H9 (cell line): ENCODE results near the gene OR14I1. TPM values are rescaled to one million over a fixed set of nuclear protein-coding genes. Genes with fewer than 3 reads are reported as not detected.

Experiments
- DNase-seq: peaks from one replicate; pipeline ENCODE4 v3.0.0-alpha.2; 2017
- H2AFZ ChIP-seq: one replicate; pipeline ENCODE4 v1.6.1; 2013; ENCODE audit warnings: mild to moderate bottlenecking, low read length, control low read depth, moderate library complexity
- H2AK5ac ChIP-seq: 2 replicates; pipeline ENCODE4 v1.6.1; 2013; ENCODE audit warnings: low read length, control low read depth, mixed read lengths; ENCODE audit not compliant: insufficient read length
- H2BK120ac ChIP-seq: one replicate; pipeline ENCODE4 v1.6.1; 2013; ENCODE audit warnings: low read depth, mild to moderate bottlenecking, low read length, control low read depth, inconsistent platforms; ENCODE audit not compliant: poor library complexity, severe bottlenecking
- H2BK12ac ChIP-seq: 2 replicates; pipeline ENCODE4 v1.6.1; 2013; ENCODE audit warnings: low read length, control low read depth, mixed read lengths, low read depth; ENCODE audit not compliant: insufficient read length
- H2BK15ac ChIP-seq: 2 replicates; pipeline ENCODE4 v1.6.1; 2013; ENCODE audit warnings: low read depth, low read length, control low read depth
- H2BK20ac ChIP-seq: one replicate; pipeline ENCODE4 v1.6.1; 2013; ENCODE audit warnings: low read depth, mild to moderate bottlenecking, low read length, control low read depth, inconsistent platforms; ENCODE audit not compliant: poor library complexity, severe bottlenecking
- H2BK5ac ChIP-seq: 2 replicates; pipeline ENCODE4 v1.6.1; 2013; ENCODE audit warnings: low read length, control low read depth, mixed read lengths; ENCODE audit not compliant: insufficient read length
- H3K14ac ChIP-seq: 2 replicates; pipeline ENCODE4 v1.6.1; 2013; ENCODE audit warnings: low read length, control low read depth; ENCODE audit not compliant: insufficient read depth
- H3K18ac ChIP-seq: 2 replicates; pipeline ENCODE4 v1.6.1; 2013; ENCODE audit warnings: low read depth, mild to moderate bottlenecking, mixed read lengths, low read length, control low read depth; ENCODE audit not compliant: insufficient read length
- H3K23ac ChIP-seq: 2 replicates; pipeline ENCODE4 v1.6.1; 2013; ENCODE audit warnings: low read length, control low read depth, mixed read lengths, low read depth; ENCODE audit not compliant: insufficient read length
- H3K23me2 ChIP-seq: 2 replicates; pipeline ENCODE4 v1.6.1; 2013; ENCODE audit warnings: low read depth, mild to moderate bottlenecking, mixed read lengths, low read length, control low read depth; ENCODE audit not compliant: insufficient read length, poor library complexity, severe bottlenecking
- H3K27ac ChIP-seq: 2 replicates; pipeline ENCODE4 v1.5.1; 2013; ENCODE audit warnings: low read length, control low read depth, mixed read lengths, low read depth; ENCODE audit not compliant: insufficient read length
- H3K27me3 ChIP-seq: 2 replicates; pipeline ENCODE4 v1.6.1; 2013; ENCODE audit warnings: low read length, control low read depth, inconsistent platforms; ENCODE audit not compliant: insufficient read depth
- H3K4ac ChIP-seq: 2 replicates; pipeline ENCODE4 v1.6.1; 2013; ENCODE audit warnings: low read depth, mild to moderate bottlenecking, control low read depth, inconsistent platforms, low read length, moderate library complexity
- H3K4me1 ChIP-seq: 2 replicates; pipeline ENCODE4 v1.6.1; 2013; ENCODE audit warnings: low read length, control low read depth, inconsistent platforms; ENCODE audit not compliant: insufficient read depth
- H3K4me2 ChIP-seq: 2 replicates; pipeline ENCODE4 v1.6.1; 2013; ENCODE audit warnings: low read length, control low read depth, mixed read lengths; ENCODE audit not compliant: insufficient read length, insufficient read depth
- H3K56ac ChIP-seq: 2 replicates; pipeline ENCODE4 v1.6.1; 2013; ENCODE audit warnings: low read depth, mild to moderate bottlenecking, mixed read lengths, low read length, control low read depth; ENCODE audit not compliant: insufficient read length
- H3K79me1 ChIP-seq: 2 replicates; pipeline ENCODE4 v1.6.1; 2013; ENCODE audit warnings: low read depth, mild to moderate bottlenecking, moderate library complexity, low read length, control low read depth, inconsistent platforms; ENCODE audit not compliant: insufficient read depth, poor library complexity, severe bottlenecking
- H3K79me2 ChIP-seq: 2 replicates; pipeline ENCODE4 v1.6.1; 2013; ENCODE audit warnings: low read length, control low read depth, inconsistent platforms; ENCODE audit not compliant: insufficient read depth
- H3K9ac ChIP-seq: 2 replicates; pipeline ENCODE4 v1.6.1; 2013; ENCODE audit warnings: low read length, control low read depth, mixed read lengths; ENCODE audit not compliant: insufficient read length; ENCODE audit errors: extremely low read depth
- H3K9me3 ChIP-seq: one replicate; pipeline ENCODE4 v1.6.1; 2013; ENCODE audit warnings: low read depth, low read length, inconsistent platforms; ENCODE audit not compliant: control insufficient read depth
- H3T11ph ChIP-seq: one replicate; pipeline ENCODE4 v1.6.1; 2013; ENCODE audit warnings: mild to moderate bottlenecking, low read length, control low read depth, inconsistent platforms
- H4K20me1 ChIP-seq: one replicate; pipeline ENCODE4 v1.6.1; 2013; ENCODE audit not compliant: control insufficient read depth, insufficient read length, insufficient read depth
- H4K5ac ChIP-seq: 2 replicates; pipeline ENCODE4 v1.6.1; 2013; ENCODE audit warnings: low read depth, mild to moderate bottlenecking, mixed read lengths, low read length, control low read depth; ENCODE audit not compliant: insufficient read length
- H4K8ac ChIP-seq: replicated peaks from 2 replicates; pipeline ENCODE4 v1.6.1; 2013; ENCODE audit warnings: low read length, control low read depth, mixed read lengths, low read depth; ENCODE audit not compliant: insufficient read length
- H4K91ac ChIP-seq: 2 replicates; pipeline ENCODE4 v1.6.1; 2013; ENCODE audit warnings: low read depth, mild to moderate bottlenecking, moderate library complexity, mixed read lengths, low read length, control low read depth; ENCODE audit not compliant: insufficient read length
- H3K27ac Mint-ChIP-seq, 3 experiments: 2 replicates in 2 of 3; 3 replicates in 1 of 3; pipeline ENCODE4 v1.8.0; 2020 to 2021; ENCODE audit warnings: mixed read lengths in 3 of 3, mild to moderate bottlenecking in 1 of 3, moderate library complexity in 1 of 3
- H3K27me3 Mint-ChIP-seq: 2 replicates; pipeline ENCODE4 v1.8.0; 2021; ENCODE audit warnings: low read depth, mild to moderate bottlenecking, moderate library complexity, mixed read lengths
- H3K36me3 Mint-ChIP-seq, 3 experiments: 2 replicates in 2 of 3; 3 replicates in 1 of 3; pipeline ENCODE4 v1.8.0; 2020 to 2021; ENCODE audit warnings: low read depth in 3 of 3, mixed read lengths in 3 of 3; ENCODE audit not compliant: insufficient read depth in 1 of 3
- H3K4me1 Mint-ChIP-seq, 2 experiments: 2 replicates each; pipeline ENCODE4 v1.8.0; 2020; ENCODE audit warnings: mixed read lengths in 2 of 2
- H3K4me3 Mint-ChIP-seq, 2 experiments: 2 replicates in 1 of 2; 3 replicates in 1 of 2; pipeline ENCODE4 v1.8.0; 2020 to 2021; ENCODE audit warnings: mild to moderate bottlenecking in 2 of 2, mixed read lengths in 2 of 2, moderate library complexity in 1 of 2
- H3K9me3 Mint-ChIP-seq, 2 experiments: 2 replicates in 1 of 2; 3 replicates in 1 of 2; pipeline ENCODE4 v1.8.0; 2020; ENCODE audit warnings: mild to moderate bottlenecking in 2 of 2, mixed read lengths in 2 of 2, moderate library complexity in 1 of 2
- whole genome bisulfite sequencing: extraction: QIAGEN DNeasy Blood & Tissue Kit; methylation state at CpG from one replicate; pipeline ENCODE4 v1.1.7; 2013; ENCODE audit warnings: missing lambda C conversion rate, low lambda C conversion rate, mixed read lengths; ENCODE audit not compliant: insufficient read length; ENCODE audit errors: extremely low coverage; 5-methylcytosine and 5-hydroxymethylcytosine counted together
- long read RNA-seq: library from polyadenylated mRNA; unstranded; transcript quantifications from one replicate; pipeline ENCODE4 v2.0.0, GENCODE V29; 2020
- total RNA-seq: library from RNA; stranded (reverse); gene quantifications from 2 replicates; pipeline ENCODE4 v1.2.1, GENCODE V29; 2021
- TF ChIP-seq, protein P1 (sequence below): fragments of 200-600 bp; sonication (generic); conservative IDR thresholded peaks from 3 replicates; pipeline ENCODE4 v1.8.0; 2021; ENCODE audit warnings: antibody characterized with exemption, mild to moderate bottlenecking

The OR14I1 gene
- not detected in 2 replicates for total RNA-seq
- long read RNA-seq: 0 reads

DNA sequence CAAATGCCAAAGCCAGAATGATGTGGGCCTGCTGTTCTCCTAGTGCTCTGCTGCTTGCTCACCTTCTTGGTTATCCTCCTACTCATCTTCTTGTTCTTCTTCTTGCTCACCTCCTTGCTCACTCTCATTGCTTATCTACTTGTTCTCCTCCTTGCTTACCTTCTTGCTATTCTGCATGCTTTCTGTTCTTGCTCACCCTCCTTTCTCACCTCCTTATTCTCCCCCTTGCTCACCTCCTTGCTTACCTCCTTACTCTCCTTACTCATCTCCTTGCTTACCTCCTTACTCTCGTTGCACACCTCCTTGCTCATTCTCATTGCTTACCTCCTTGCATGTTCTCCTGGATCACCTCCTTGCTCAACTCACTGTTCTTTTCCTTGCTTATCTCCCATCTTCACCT, at the start of gene OR14I1:
OR14I1 (minus strand) TSS at position 53 of the 400 bp plus-strand sequence.
- H2BK12ac ChIP-seq: no peak within 1 kb of the TSS
- H4K91ac ChIP-seq: no peak within 1 kb of the TSS
- H2BK15ac ChIP-seq: no peak within 1 kb of the TSS
- Mint-ChIP-seq H3K9me3 (peaks cover 26 to 29% of the 10 kb centered on the region in 2 experiments), H3K27ac (no peak within 1 kb of the TSS), H3K4me1 (no peaks in the 10 kb centered on the region), H3K27me3 (no peaks in the 10 kb centered on the region), H3K4me3 (no peak within 1 kb of the TSS), H3K36me3 (peaks cover 0 to 15% (median 6%) of the 10 kb centered on the region in 3 experiments; a peak in 6 of 7 replicates)
- no peak within 1 kb of the TSS for H2BK20ac ChIP-seq
- DNase-seq: no peak
- H2AK5ac ChIP-seq: no peak within 1 kb of the TSS
- H4K8ac ChIP-seq: no peak within 1 kb of the TSS
- H3K14ac ChIP-seq: no peak within 1 kb of the TSS
- H3K9ac ChIP-seq: no peak within 1 kb of the TSS
- no peak within 1 kb of the TSS for H3K4me2 ChIP-seq
- no peak within 1 kb of the TSS for H3K18ac ChIP-seq
- WGBS: no CpG with 5 or more reads among the region's 1 CpG
- H3T11ph ChIP-seq: no peak within 1 kb of the TSS
- TF ChIP-seq, protein P1, sequence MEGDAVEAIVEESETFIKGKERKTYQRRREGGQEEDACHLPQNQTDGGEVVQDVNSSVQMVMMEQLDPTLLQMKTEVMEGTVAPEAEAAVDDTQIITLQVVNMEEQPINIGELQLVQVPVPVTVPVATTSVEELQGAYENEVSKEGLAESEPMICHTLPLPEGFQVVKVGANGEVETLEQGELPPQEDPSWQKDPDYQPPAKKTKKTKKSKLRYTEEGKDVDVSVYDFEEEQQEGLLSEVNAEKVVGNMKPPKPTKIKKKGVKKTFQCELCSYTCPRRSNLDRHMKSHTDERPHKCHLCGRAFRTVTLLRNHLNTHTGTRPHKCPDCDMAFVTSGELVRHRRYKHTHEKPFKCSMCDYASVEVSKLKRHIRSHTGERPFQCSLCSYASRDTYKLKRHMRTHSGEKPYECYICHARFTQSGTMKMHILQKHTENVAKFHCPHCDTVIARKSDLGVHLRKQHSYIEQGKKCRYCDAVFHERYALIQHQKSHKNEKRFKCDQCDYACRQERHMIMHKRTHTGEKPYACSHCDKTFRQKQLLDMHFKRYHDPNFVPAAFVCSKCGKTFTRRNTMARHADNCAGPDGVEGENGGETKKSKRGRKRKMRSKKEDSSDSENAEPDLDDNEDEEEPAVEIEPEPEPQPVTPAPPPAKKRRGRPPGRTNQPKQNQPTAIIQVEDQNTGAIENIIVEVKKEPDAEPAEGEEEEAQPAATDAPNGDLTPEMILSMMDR: no peak
- no peak within 1 kb of the TSS for H2BK120ac ChIP-seq
- H3K23ac ChIP-seq: no peak within 1 kb of the TSS
- no peak within 1 kb of the TSS for H2BK5ac ChIP-seq
- H2AFZ ChIP-seq: no peak within 1 kb of the TSS
- no peak within 1 kb of the TSS for H3K4ac ChIP-seq
- H4K20me1 ChIP-seq: no peaks in the 10 kb centered on the region
- H3K79me1 ChIP-seq: no peaks in the 10 kb centered on the region
- no peaks in the 10 kb centered on the region for H3K4me1 ChIP-seq
- no peaks in the 10 kb centered on the region for H3K27me3 ChIP-seq
- no peak within 1 kb of the TSS for H3K27ac ChIP-seq
- H4K5ac ChIP-seq: no peak within 1 kb of the TSS
- H3K9me3 ChIP-seq: peaks cover 82% of the 10 kb centered on the region
- no peaks in the 10 kb centered on the region for H3K23me2 ChIP-seq
- H3K79me2 ChIP-seq: no peaks in the 10 kb centered on the region
- no peak within 1 kb of the TSS for H3K56ac ChIP-seq
